GM12872 (cell line): ENCODE results near the gene ZNF579.

ENCODE experiments used
- TF ChIP-seq, protein P1 (sequence below): IDR thresholded peaks from 3 replicates; pipeline ENCODE4 v1.5.1; 2011; ENCODE audit warnings: low read depth, mild to moderate bottlenecking, low read length, moderate library complexity; ENCODE audit not compliant: insufficient read depth

The ZNF579 gene

GRCh38 chr19:55615543-55616394 lies 35.1 kb upstream of the ZNF579 start:
- TF ChIP-seq, protein P1, sequence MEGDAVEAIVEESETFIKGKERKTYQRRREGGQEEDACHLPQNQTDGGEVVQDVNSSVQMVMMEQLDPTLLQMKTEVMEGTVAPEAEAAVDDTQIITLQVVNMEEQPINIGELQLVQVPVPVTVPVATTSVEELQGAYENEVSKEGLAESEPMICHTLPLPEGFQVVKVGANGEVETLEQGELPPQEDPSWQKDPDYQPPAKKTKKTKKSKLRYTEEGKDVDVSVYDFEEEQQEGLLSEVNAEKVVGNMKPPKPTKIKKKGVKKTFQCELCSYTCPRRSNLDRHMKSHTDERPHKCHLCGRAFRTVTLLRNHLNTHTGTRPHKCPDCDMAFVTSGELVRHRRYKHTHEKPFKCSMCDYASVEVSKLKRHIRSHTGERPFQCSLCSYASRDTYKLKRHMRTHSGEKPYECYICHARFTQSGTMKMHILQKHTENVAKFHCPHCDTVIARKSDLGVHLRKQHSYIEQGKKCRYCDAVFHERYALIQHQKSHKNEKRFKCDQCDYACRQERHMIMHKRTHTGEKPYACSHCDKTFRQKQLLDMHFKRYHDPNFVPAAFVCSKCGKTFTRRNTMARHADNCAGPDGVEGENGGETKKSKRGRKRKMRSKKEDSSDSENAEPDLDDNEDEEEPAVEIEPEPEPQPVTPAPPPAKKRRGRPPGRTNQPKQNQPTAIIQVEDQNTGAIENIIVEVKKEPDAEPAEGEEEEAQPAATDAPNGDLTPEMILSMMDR: no peak

- TF ChIP-seq, protein P1: no peak
Observed at GRCh38 chr19:55614711-55615542, 34.3 kb upstream of the ZNF579 start.

GRCh38 chr19:55613930-55614710 lies 33.5 kb upstream of the ZNF579 start:
- TF ChIP-seq, protein P1: no peak

GRCh38 chr19:55613396-55613795 lies 32.7 kb upstream of the ZNF579 start:
- TF ChIP-seq, protein P1: no peak

GRCh38 chr19:55611983-55612645 lies 31.5 kb upstream of the ZNF579 start:
- TF ChIP-seq, protein P1: no peak

GRCh38 chr19:55611300-55611982 lies 30.8 kb upstream of the ZNF579 start:
- TF ChIP-seq, protein P1: no peak
